GM19025 (cell line): Measurements from ENCODE around the gene FMN2.

Experiments used
- ATAC-seq: cut with Tn5 transposase; IDR thresholded peaks from one replicate; pipeline ENCODE4 v1.9.1; 2021; ENCODE audit warnings: mild to moderate bottlenecking, low read depth, moderate library complexity; ENCODE audit not compliant: unreplicated experiment

Gene FMN2

GRCh38 chr1:240190881-240191401 lies 99.3 kb downstream of the FMN2 start:
- no peak for ATAC-seq

GRCh38 chr1:240192851-240193250 lies 101.2 kb downstream of the FMN2 start:
- ATAC-seq, result no peak

- ATAC-seq, result no peak
These were observed 102.0 kb downstream of the FMN2 start for GRCh38 chr1:240193679-240194078.

- ATAC-seq, result no peak
These were observed 102.4 kb downstream of the FMN2 start for GRCh38 chr1:240194120-240194519.

DNA sequence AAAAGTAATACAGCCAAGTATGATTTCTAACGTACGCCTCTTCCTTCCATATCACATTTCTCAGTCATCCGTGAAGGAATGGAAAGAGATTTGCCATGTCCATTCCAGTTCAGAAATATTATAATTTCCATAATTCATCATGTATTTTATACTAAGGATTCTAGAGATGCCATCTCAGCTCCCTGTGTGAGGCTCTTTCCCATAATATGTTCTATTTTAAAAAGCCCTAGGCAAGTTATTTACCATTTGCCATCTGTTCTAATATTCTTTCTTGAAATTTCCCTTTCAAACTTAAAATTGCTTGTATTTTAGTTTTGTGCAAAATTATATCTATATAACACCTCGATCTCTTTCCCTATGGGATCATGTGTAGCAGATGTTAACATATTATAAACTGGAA lies 106.7 kb downstream of the FMN2 start:
- no peak for ATAC-seq

DNA sequence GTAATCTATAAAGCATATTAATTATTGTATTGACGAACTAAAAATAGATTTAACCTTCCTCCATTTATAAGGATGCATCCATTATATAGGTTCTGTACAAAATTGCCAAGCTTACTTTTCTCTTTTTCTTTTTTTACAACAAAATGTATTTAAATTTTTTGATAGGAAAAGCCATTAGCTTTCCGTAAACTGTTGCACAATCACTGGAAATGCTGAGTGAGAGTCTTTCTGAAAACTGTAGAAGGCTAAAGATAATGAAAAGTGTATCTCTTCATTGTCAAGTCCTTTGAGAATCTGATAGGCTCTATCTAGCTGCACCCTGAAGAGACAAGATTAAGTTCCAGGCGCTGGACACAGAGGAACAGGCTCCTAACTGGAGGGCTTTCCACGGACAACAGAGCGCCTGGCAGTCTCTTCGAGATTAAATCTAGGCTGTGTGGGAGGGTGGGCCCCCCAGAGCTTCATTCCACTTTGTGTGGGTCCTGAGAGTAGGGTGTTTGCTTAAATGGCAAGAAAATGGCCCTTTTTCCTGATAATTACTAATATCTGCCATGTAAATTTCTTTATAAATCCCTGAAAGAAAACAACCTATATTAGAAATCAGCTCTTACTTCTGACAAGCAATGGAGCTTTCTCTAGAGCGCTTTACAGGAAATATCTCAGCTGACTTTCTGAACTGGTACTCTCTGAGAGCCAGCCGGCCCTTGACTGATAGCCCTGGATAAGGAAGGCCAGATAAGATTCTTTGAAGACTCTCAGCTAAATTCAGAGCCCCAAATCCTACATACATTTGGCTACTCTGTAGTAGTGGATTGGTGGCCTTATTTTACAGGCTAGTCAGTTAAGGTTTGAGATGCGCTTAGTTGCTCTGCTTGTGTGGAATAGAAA lies 108.3 kb downstream of the FMN2 start:
- no peak for ATAC-seq

DNA sequence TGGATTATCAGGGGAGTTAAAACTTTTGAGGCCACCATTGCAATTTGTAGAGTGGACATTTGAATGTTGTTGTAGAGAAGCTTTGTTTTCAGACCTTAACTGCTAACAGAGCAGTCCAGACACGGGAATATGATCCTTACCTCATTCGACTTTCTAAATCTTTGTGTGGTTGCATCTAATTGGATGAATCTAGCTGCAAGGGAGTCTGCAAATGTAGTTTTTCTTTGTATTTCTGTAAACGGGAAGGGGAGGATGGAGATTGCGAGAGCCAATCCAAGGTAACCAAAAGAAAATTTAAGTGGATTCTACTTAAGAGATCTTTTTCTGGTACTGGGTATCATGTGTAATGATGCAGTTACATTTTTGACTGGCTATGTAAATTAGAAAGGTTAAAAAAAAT lies 110.2 kb downstream of the FMN2 start:
- ATAC-seq, result no peak

GRCh38 chr1:240207073-240207709 lies 115.5 kb downstream of the FMN2 start:
- ATAC-seq, result no peak

- ATAC-seq, result no peak
These were observed 118.3 kb downstream of the FMN2 start for GRCh38 chr1:240210026-240210425.

GRCh38 chr1:240212556-240212955 lies 120.9 kb downstream of the FMN2 start:
- no peak for ATAC-seq

DNA sequence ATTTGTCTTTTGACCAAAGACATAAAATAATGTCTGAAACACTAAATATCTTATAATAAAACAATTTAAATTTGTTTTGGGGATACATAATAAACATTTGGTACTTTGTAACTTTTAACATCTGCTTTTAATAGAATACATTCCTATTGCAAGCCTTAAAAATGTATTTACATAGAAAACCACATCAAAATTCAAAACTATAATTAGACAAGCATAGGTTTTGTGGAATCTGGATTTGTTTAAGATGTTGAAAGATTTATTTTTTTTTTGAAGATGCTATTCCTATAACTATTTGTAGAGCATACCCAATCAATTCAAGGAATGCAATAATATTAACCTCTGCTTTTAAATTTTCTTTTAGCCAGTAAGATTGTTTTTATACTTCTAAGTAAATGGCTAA lies 125.7 kb downstream of the FMN2 start:
- no peak for ATAC-seq

- ATAC-seq, result no peak
These were observed 127.4 kb downstream of the FMN2 start for GRCh38 chr1:240219104-240219503.

- no peak for ATAC-seq
These were observed 134.4 kb downstream of the FMN2 start for GRCh38 chr1:240226102-240226501.

- no peak for ATAC-seq
These were observed 139.1 kb downstream of the FMN2 start for GRCh38 chr1:240230816-240231215.

- ATAC-seq, result no peak
These were observed 140.8 kb downstream of the FMN2 start for GRCh38 chr1:240232530-240232929.

DNA sequence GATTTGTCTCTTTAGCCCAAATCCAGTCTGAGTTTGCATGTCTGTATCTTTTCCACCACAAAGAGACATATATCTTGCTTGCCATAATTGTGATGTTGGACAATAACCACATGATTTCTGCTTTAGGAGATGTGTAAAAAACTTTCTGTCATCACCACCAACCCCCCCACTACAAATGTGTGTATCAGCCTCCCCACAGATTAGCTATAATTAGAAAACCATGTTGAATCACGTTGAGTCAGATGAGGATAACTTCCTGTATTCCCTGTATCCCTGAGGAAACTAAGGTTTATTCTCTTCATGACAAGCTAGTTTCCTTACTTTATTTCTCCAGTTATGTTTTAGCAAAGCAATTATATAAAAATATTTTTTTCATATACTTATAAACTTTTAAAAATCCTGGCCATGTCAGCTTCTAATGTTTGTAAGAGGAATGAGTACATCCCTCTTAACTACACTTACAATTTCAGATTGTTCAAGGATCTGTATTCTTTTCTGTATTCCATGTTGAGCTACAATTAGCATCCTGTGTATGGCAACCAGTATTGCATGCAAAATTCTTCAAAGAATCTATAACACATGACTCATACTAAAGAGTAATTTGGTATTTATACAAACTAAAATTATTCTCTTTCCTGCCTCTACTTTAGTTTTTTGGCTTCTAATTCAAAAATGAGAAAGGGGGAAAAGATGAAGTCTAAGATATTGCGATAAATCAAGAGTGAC lies 143.0 kb downstream of the FMN2 start:
- ATAC-seq, result no peak

DNA sequence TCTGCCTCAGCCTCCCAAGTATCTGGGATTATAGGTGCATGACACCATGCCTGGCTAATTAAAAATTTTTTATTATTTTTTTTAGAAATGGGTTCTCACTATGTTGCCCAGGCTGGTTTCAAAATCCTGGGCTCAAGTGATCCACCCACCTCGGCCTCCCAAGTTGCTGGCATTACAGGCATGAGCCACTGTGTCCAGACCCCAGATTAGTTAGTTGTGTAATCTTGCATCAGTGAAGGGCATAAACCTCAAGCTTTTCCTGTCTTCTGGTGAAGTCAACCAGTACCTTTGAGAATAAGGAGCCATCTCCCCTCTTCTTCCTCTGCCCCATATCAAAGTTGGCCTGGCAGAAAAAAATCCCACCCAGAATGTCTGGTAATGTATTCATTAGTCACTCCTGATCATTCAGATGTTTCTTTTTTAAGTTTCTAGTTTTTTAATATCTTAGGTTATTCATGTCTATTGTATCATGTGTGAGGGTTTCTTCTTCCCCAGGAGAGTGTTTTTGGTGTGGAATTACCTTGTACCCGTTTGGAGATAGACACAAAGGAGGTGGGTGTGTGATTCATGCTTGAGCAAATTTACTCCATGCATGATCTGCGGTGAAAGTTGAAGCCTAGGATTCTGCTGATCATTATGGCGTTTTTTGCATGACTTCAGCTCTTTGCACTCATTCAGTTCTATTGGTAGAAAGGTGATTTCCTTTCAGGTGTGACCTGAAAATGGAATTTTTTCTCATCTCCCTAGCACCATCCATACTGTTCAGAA lies 144.0 kb downstream of the FMN2 start:
- no peak for ATAC-seq

DNA sequence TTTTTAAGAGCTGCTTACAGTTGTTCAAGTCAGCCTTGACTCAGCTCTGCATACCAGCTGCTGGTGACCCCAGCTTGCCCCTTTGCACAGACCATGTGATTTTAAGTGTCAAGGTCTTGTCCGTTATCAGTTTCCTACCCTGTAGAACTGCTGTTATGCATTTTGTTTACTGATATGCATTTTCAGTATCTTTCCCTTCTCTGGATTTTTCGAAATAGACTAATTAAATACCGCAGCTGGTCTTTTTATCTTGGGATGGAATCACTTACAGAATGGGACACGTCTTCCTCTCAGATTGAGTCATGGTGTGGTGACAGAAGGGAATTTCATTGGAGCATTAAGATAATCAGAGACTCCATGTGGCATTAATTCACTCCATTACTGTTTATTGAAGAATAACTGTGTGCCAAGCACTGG lies 145.6 kb downstream of the FMN2 start:
- no peak for ATAC-seq

GRCh38 chr1:240239309-240239708 lies 147.6 kb downstream of the FMN2 start:
- ATAC-seq, result no peak

GRCh38 chr1:240241278-240241677 lies 149.6 kb downstream of the FMN2 start:
- no peak for ATAC-seq
